SU-DHL-6 (cell line): ENCODE measurements around the gene TTC23.

Experiments
- H2AFZ ChIP-seq: fragments of 200-600 bp; sonication (generic); 2 replicates; pipeline ENCODE4 v1.6.1; 2014; ENCODE audit warnings: low read depth, mild to moderate bottlenecking, moderate library complexity, mixed read lengths, antibody characterized with exemption, low read length; ENCODE audit not compliant: severe bottlenecking
- H3F3A ChIP-seq: fragments of 200-600 bp; shearing (Covaris generic); 2 replicates; pipeline ENCODE4 v1.6.0; 2016; ENCODE audit warnings: antibody characterized with exemption, mild to moderate bottlenecking; ENCODE audit not compliant: insufficient read depth
- H3K27ac ChIP-seq: fragments of 200-600 bp; sonication (generic); 2 replicates; pipeline ENCODE4 v1.5.1; 2016; ENCODE audit warnings: low read depth, mild to moderate bottlenecking, low read length, moderate library complexity, mixed read lengths
- H3K27me3 ChIP-seq: fragments of 200-600 bp; sonication (generic), shearing (Covaris generic); 2 replicates; pipeline ENCODE4 v1.6.0; 2014; ENCODE audit warnings: mild to moderate bottlenecking, low read length
- H3K36me3 ChIP-seq: fragments of 200-600 bp; sonication (generic); 2 replicates; pipeline ENCODE4 v1.6.1; 2014; ENCODE audit warnings: mild to moderate bottlenecking, low read length, mixed read lengths
- H3K4me2 ChIP-seq: fragments of 300-600, 200-600 bp; shearing (Covaris generic), sonication (generic); 2 replicates; pipeline ENCODE4 v1.6.0; 2014; ENCODE audit warnings: low read length, low read depth, mild to moderate bottlenecking; ENCODE audit not compliant: poor library complexity, severe bottlenecking
- H3K4me3 ChIP-seq: fragments of 200-600 bp; sonication (generic); 2 replicates; pipeline ENCODE4 v1.5.1; 2014; ENCODE audit warnings: antibody characterized with exemption, low read length, mild to moderate bottlenecking, mixed read lengths; ENCODE audit not compliant: insufficient read depth, poor library complexity, severe bottlenecking
- H3K79me2 ChIP-seq: fragments of 200-600 bp; sonication (generic); 2 replicates; pipeline ENCODE4 v1.6.1; 2014; ENCODE audit warnings: mild to moderate bottlenecking, low read length, moderate library complexity; ENCODE audit not compliant: insufficient read depth
- H3K9ac ChIP-seq: fragments of 200-600 bp; sonication (generic); 2 replicates; pipeline ENCODE4 v1.7.0; 2014; ENCODE audit warnings: mild to moderate bottlenecking, low read length
- H3K9me2 ChIP-seq: fragments of 200-600 bp; sonication (generic); replicated peaks from 2 replicates; pipeline ENCODE4 v1.6.1; 2014; ENCODE audit warnings: low read length; ENCODE audit not compliant: insufficient read depth
- H3K9me3 ChIP-seq: fragments of 200-600 bp; sonication (generic); 2 replicates; pipeline ENCODE4 v1.6.1; 2014; ENCODE audit warnings: low read length, mixed read lengths; ENCODE audit not compliant: insufficient read depth
- H4K20me1 ChIP-seq: fragments of 200-600 bp; sonication (generic); 2 replicates; pipeline ENCODE4 v1.6.1; 2014; ENCODE audit warnings: low read depth, mild to moderate bottlenecking, antibody characterized with exemption, low read length, moderate library complexity, mixed read lengths
- EZH2phosphoT487 ChIP-seq: fragments of 200-600 bp; sonication (generic), shearing (Covaris generic); conservative IDR thresholded peaks from 2 replicates; pipeline ENCODE4 v1.6.1; 2018; ENCODE audit warnings: mild to moderate bottlenecking, antibody characterized with exemption, low read length, moderate library complexity, mixed read lengths
- TF ChIP-seq, protein P1 (sequence below): fragments of 200-600 bp; sonication (generic); IDR thresholded peaks from one replicate; pipeline ENCODE4 v1.5.1; 2017; ENCODE audit warnings: antibody characterized with exemption, mild to moderate bottlenecking, low read length, moderate library complexity; ENCODE audit not compliant: insufficient read depth, poor library complexity, severe bottlenecking

The TTC23 gene

DNA sequence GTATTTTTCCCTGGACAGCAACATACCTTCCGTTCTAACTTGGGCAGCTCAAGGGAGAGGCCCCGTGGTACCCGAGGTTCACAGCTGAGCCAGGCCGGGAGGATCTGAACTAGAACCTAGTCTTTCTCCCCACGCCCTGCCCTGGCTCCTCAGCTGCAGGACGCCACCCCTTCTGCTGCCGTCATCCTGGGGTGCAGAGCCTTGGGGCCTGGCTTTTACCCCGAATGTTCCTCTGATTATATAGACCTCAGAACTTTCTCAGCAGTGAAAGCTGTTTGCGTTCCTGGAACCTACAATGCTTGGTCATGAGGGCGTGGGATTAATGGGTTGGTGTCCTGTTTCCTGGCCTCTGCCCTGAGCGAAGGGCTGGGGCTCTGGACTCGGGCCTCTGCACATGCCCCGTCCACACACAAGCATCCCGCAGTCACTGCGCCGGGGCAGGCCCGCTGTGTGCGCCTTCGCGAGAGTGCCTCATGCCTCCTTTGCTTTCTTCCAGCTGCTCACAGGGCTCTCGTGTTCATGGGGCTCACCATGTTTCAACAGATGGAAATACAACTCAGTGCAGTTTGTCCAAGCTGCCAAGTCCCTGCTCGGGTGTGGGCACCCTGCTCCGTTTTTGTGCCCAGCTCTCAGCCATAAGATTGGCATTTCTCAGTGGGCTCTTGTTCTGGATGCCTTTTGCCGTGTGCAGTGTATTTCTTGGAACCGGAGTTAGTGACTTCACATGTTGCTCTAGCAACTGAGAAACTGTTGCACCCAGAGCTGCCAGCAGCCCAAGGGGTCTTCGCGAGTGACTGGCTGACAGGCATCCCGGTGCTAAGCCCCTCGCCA is 124.1 kb downstream of the TTC23 start:
- Histone ChIP-seq H3K4me3 (no peak overlapping the region), H3K9me2 (no peaks in the 10 kb centered on the region), H3K9me3 (no peaks in the 10 kb centered on the region), H3K79me2 (no peaks in the 10 kb centered on the region), H3K36me3 (no peaks in the 10 kb centered on the region), H3K9ac (no peak overlapping the region), H3K4me2 (no peak overlapping the region), H3F3A (no peaks in the 10 kb centered on the region), H4K20me1 (no peaks in the 10 kb centered on the region), H3K27me3 (no peaks in the 10 kb centered on the region), H3K27ac (no peak overlapping the region), H2AFZ (no peak overlapping the region)
- TF ChIP-seq, protein P1, sequence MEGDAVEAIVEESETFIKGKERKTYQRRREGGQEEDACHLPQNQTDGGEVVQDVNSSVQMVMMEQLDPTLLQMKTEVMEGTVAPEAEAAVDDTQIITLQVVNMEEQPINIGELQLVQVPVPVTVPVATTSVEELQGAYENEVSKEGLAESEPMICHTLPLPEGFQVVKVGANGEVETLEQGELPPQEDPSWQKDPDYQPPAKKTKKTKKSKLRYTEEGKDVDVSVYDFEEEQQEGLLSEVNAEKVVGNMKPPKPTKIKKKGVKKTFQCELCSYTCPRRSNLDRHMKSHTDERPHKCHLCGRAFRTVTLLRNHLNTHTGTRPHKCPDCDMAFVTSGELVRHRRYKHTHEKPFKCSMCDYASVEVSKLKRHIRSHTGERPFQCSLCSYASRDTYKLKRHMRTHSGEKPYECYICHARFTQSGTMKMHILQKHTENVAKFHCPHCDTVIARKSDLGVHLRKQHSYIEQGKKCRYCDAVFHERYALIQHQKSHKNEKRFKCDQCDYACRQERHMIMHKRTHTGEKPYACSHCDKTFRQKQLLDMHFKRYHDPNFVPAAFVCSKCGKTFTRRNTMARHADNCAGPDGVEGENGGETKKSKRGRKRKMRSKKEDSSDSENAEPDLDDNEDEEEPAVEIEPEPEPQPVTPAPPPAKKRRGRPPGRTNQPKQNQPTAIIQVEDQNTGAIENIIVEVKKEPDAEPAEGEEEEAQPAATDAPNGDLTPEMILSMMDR = no peak
- TF ChIP-seq EZH2phosphoT487 = no peak

DNA sequence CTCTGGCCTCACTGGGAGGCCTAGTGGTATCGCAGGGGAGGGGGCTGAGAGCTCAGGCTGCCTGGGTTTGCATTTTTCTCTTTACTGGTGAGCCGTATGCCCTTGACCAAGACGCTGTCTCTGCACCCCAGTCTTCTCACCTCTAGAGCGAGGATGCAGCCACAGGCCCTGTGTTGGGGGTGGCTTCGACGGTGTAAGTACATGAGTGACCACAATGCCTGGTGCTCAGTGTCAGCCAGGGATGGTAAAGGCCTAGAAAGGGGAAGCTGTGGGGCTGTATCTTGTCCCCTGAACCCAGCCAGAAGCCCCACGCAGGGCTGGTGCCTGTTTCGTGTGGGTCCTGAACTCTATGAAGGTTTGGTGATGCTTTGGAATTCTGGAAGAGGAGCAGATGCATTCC is 124.7 kb downstream of the TTC23 start:
- Histone ChIP-seq H3K4me3 (no peak overlapping the region), H3K9me3 (no peaks in the 10 kb centered on the region), H3K36me3 (no peaks in the 10 kb centered on the region), H4K20me1 (no peaks in the 10 kb centered on the region), H3K79me2 (no peaks in the 10 kb centered on the region), H3K9ac (no peak overlapping the region), H3K9me2 (no peaks in the 10 kb centered on the region), H3F3A (no peaks in the 10 kb centered on the region), H2AFZ (no peak overlapping the region), H3K4me2 (no peak overlapping the region), H3K27ac (no peak overlapping the region), H3K27me3 (no peaks in the 10 kb centered on the region)
- no peak for TF ChIP-seq EZH2phosphoT487
- TF ChIP-seq, protein P1 = no peak

DNA sequence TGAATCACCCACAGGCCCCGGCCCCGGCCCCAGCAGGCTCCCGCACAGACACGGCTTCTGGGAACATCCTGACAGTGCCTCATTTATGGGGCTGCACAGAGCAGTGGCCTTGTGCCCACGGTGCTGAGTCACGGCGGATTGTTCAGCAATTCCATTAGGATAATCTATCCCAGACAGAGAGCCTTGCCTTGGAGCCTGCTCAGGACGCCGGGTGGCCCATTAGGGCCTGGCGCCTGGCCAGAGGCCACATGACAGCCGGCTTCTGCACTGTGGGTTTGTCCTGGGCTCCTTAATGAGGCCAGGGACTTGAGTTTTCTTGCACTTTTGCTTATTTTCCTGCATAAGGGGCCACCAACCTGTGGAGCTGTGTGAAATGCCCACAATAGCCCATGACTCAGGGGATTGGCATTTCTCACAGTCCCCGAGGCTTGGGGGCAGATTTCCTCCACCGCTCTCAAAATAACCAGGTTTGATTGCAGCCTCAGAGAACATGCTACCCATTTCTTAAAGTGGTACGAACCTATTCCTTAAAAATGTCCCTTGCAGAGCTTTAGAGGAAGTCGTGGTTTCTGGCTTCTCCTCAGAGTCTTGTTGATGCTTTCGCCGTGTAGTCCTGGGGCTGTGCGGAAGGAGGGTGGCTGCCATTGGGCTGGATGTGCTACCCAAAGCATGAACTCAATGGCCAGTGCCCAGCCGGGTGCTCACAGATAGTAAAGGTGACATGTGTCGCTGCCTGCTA is 125.5 kb downstream of the TTC23 start:
- H3K27ac ChIP-seq = no peak overlapping the region
- H2AFZ ChIP-seq = no peak overlapping the region

More for the DNA sequence above, 125.5 kb downstream of the TTC23 start:
- TF ChIP-seq, protein P1 = no peak
- TF ChIP-seq EZH2phosphoT487 = no peak
- Histone ChIP-seq H4K20me1 (no peaks in the 10 kb centered on the region), H3K27me3 (no peaks in the 10 kb centered on the region), H3K9ac (no peak overlapping the region), H3K9me2 (no peaks in the 10 kb centered on the region), H3F3A (no peaks in the 10 kb centered on the region), H3K79me2 (no peaks in the 10 kb centered on the region), H3K9me3 (no peaks in the 10 kb centered on the region), H3K36me3 (no peaks in the 10 kb centered on the region), H3K4me3 (no peak overlapping the region), H3K4me2 (no peak overlapping the region)
